ENCODE measurements around the gene IPMK.
"Not testable (repeated sequence)": the region's sequence is repeated elsewhere in the genome, so short reads cannot be mapped to it uniquely, and the experiment has no call there.

IPMK gene

DNA sequence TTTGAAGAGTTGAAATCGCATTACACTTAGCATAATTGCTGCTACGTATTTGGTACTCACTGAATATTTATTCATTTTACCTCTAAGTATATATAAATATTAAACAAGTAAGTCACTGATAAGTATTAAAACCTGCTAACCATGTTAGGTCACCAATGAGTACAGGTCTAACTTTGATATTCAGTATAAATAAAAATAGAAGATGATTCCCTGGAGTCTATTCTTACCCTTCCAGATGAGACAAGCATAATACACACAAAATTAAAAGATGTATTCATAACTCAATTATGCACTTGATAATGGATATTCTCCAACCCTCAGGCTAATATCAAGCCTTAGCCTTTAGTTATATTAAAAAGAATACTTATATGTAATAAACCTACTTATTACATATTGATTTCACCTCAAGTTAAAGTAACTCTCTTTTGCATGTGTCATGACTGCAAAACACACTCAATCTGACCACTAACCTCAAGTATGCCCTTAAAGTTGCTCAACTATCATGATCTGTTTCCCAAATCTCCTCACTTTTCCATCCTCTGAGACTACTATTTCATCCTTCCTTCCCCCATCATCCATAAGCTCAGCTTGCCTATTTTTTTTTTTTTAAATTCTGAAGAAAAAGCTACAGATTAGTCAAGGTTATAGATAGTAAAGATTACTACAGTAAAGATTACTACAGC is 46.8 kb downstream of the IPMK start:
- DNase-seq: no peak

DNA sequence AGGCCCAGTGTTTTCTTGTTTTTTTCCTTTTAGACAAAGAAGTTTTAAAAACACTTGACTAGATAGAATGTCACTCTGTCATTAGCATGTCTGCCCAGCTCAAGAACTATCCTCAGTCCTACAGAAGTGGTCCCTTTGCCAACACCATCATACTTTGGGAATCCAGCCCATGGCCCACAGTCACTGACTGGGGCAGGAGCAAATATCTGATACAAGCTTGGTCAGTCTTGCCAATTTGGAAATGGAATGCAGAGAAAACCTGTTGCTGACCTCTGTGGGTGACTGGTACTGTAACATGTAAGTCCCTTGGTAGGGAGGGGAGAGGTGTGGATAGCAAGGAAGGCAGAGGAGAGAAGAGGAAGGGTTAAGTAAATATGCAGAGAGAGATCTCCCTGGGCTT is 47.8 kb downstream of the IPMK start:
- no peak for DNase-seq

- no peak for DNase-seq
Measured at GRCh38 chr10:58217612-58218011, 50.1 kb downstream of the IPMK start.

DNA sequence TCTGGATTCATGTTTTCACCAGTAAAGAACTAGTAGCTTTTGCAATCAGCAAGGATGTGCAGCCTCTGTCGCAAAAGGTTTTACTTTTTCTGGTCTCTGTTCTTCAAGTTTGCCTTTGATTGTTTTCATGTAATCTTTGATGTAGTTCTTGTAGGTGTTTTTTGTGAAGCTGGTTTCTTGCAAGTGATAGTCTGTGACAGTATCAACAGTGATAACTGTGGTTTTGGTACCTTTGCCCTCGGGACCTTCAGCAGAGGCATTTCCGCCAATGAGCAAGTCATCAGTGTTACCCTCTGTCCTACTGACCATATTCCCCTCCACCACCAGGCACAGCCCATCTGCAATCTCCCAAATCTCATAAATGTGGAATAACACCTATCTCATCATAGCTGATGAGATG is 55.1 kb downstream of the IPMK start:
- no peak for DNase-seq

DNA sequence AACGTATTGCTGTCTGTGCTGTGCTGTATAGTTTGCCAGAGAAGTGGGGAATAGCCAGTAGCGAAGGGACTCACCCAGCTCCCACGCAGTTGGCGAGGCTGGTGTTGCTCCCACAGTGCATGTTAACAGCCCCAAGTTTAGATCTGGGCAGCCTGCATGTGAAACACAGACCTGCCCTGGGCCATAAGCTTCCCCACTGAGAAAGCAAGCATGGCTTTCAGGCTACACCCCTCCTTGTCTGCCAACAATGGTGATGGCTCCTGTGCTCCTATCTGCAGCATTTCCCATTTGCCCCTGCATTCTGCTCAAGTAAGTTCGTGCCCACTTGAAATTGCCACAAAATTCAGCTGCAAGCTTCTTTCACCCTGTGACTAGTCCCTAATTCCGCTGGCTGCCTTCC is 57.5 kb downstream of the IPMK start:
- no peak for DNase-seq

DNA sequence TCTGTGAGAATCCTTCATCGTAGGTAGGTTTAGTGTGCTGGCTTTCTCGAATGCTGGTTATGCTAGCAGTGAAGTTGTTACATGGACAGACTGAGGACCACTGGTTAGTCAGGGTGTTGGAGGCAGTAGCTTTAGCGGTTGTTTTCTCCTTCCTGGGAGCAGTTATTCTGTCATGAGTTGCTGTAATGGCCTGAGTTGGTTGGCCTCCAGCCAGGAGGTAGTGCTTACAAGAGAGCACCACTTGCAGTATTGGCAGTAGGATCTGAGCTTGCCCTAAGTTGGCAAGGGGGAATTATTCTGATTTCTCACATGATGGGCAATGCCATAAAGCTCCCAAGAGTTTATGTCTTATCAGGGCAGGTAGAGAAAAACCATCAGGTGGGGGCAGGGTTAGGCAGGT is 58.0 kb downstream of the IPMK start:
- no peak for DNase-seq

DNA sequence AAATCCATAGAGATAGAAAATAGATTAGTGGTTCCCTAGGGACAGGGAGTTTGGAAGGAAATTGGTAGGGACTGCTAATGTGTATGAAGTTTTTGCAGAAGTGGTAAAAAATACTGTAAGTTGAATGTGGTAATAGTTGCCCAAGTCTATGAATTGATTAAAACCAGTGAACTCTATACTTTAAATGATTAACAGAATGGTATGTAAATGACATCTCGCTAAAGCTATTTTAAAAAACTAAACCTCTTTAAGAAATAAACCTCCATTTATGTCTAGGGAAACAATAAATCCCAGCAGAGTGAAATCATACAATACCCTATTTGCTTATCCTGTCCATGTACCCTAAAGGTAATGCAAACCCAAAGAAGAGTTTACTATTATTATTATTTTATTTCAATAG is 61.4 kb downstream of the IPMK start:
- DNase-seq: no peak

DNA sequence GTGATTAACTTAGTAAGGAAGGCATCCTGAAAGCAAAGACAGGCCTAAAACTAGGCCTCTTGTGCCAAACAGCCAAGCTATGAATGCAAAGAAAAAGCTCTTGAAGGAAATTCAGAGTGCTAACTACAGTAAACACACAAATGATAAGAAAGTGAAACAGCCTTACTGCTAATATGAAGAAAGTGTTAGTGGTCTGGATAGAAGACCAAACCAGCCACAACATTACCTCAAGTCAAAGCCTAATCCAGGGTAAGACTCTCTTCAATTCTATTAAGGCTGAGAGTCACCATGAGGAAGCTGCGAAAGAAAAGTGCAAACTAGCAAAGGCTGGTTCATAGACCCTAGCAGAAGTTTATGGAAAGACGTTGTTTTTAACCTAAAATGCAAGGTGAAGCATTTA is 66.0 kb downstream of the IPMK start:
- DNase-seq: no peak

DNA sequence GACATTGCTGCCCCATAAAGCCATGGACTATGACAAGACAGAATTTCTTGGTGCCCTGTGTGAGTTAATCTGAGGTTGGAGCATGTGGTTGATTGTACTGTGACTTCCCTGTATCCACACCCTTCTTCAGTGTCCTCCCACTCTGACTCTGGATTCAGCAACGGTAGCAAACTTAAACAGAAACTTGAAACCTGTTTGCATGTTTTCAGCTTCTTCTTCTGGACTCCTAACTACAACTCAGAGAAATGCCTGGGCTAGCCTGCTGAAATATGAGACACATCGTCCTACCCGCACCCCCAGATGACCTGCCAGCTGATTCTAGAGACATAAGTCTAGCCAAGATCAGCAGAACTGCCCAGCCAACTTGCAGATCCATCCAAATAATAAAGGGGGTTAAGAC is 78.4 kb downstream of the IPMK start:
- DNase-seq: no peak

DNA sequence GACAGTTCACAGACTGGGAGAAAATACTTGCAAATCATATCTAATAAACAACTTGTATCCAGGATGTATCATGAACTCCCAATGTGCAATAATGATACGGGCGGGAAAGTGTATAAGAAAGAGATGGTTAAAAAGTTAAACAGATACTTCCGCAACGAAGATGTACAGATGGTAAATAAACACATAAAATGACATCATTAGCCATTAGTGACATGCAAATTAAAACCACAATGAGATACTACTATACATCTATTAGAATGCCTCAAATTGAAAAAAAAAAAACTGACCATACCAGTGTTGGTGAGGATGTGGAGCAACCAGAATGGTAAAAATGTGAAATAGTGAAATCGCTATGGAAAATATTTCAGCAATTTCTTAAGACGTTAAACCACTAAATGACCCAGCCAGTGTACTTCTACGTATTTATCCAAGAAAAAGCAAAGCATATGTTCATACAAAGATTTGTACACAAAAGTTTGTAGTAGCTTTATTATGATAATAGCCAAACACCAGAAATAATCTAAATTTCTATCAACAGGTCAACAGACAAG is 83.5 kb downstream of the IPMK start:
- DNase-seq: no peak

DNA sequence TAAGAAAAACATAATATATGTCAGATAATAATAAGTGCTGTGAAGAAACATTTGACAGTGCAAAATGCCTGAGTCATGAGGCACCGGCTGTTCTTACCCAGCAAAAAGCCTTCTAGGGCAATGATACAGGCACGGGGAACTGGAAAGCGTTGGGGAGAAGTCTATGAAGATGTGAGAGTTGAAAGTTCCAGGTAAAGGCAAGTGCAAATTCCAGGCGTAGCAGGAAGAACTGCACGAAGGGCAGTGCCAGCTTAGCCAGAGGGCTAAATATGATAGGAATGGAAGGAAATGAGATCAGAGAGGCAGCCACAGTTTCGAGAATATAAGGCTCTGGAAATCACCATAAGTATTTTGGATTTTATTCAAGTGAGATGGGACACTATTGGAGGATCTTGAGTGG is 87.0 kb downstream of the IPMK start:
- DNase-seq: no peak

DNA sequence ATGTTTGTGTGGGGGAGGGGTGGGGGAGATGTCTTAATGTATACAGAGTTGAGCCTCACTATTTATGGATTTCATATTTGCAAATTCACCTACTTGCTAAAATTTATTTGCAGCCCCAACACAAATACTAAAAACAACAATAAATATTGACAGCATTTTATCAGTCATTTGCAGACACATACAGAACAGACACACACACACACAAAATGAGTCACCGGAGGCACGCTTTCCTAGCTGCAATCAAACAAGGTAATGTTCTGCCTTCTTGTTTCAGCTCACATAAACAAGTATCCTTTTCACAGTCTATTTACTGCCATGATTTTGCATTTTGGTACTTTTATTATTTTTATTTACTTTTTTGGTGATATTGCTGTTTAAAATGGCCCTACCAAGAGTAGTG is 88.5 kb downstream of the IPMK start:
- no peak for DNase-seq

DNA sequence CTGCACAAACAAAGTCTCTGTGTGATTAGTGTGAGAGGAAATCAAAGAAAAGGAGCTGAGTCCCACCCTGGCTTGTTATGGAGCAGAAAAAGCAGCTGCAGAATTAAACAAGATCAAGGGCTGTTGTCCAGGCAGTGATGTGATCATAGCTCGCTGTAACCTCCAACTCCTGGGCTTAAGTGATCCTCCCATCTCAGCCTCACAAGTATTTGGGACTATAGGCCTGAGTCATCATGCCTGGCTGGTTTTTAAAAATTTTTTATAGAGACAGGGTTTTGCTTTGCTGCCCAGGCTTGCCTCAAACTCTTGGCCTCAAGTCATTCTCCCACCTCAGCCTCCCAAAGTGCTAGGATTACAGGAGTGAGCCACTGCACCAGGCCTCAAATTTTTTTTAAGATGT is 88.9 kb downstream of the IPMK start:
- DNase-seq: no peak

GRCh38 chr10:58177362-58177947 is 90.2 kb downstream of the IPMK start:
- DNase-seq: no peak

DNA sequence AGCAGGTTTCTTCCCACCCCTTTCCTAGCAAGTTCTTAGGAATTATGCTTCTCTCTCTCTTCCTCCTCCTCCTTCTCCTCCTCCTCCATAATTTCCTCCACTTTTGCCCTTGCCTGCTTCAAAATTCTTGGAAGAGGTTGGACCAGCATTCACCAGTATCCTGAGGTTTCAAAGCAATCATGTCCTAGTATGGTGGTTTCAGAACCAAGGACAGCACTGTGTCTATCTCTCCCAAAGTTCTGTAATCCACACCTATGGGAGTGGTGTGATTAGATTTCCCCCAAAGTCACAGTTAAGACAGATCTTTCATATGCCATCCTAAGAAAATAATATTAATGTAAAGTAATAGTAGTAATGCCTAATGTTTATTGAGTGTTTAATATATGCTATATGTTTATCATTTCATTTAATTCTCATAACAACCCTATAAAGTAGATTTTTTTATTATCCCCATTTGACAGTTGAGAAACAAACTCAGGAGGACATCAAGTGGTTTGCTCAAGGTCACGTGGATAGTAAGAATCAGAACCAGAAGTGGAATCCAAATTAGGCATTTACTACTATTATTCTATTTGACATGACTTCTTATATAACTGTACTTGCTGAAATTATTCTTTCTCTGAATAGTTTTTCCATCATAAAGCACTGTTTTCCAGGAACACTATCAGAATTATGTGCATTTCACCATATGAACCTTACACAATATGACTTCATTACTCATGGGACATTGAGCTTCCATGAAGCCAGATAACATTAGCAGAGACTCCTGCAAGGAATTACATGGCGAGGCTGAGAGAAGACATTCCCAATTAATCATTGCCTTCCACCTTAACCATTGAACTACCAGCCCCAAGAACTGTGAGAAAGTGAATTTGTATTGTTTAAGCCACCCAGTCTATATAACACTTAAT is 91.4 kb downstream of the IPMK start:
- no peak for DNase-seq

DNA sequence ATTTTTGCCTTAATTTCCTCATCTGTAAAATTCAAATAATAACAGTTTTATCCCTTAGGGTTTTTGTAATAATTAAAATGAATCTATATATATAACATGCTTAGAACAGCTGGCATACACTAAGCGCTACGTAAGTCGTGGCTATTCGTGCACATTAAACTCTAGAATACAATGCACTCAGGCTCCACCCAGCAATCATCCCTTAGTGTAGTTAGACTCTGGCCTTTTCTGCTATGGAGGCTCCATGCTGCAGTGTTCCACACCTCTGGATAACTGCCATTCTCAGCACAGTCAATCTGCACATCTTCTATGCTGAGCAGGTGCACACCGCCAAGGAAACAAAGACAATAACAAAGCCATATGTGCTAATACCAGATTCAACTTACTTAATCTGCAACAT is 92.9 kb downstream of the IPMK start:
- DNase-seq: no peak

GRCh38 chr10:58173391-58173790 is 94.3 kb downstream of the IPMK start:
- DNase-seq: no peak

- DNase-seq: no peak
Measured at GRCh38 chr10:58171146-58171545, 96.5 kb downstream of the IPMK start.

DNA sequence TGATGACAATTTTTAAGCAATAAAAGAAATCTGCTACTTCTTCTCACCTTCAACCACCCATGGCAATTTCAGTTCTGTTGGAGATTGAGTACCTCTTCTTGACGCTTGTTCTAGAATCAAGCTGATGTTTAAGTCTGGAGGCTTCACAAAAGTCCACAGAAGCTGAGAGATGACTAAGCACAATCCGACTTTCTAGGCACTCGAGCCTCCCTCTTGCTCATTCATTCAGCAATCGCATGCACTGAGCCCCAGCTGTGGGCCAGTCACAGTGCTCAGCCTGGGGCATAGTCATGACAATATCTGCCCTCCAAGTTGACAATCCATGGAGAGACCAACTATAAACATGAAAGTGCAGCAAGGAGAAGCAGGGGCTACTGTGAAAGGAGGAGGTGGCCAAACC is 103.2 kb downstream of the IPMK start:
- DNase-seq: no peak

- no peak for DNase-seq
Measured at GRCh38 chr10:58158806-58159205, 108.9 kb downstream of the IPMK start.

DNA sequence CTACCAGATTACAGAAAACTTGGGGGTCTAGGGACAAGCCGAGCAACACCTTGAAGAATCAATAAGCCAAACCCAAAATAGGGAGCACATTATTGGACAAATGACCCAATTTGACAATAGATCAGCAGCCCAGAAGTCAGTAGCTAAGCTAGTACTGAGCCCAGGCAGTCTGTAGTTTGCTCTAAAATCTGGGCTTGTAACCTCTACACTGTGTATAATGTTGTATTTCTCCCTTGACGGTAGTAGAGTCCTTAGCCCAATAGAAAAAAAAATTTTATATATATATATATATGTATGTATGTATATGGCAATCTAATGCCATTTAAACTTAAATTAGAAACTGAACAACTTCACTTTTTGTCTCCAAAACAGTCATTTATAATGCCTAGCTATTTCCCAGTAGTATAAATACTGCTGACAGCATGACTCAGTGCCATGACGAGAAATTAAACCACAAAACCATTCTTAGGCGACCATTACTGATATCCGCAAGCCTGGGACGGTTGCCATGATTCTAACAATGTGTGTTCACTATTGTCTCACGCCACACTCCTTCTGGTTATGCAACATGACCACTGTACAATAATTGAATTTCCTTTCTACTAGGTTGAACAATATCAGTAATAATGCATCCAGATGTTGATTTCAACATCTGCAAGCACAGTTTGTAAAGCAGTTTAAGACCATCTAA is 110.5 kb downstream of the IPMK start:
- DNase-seq: no peak

DNA sequence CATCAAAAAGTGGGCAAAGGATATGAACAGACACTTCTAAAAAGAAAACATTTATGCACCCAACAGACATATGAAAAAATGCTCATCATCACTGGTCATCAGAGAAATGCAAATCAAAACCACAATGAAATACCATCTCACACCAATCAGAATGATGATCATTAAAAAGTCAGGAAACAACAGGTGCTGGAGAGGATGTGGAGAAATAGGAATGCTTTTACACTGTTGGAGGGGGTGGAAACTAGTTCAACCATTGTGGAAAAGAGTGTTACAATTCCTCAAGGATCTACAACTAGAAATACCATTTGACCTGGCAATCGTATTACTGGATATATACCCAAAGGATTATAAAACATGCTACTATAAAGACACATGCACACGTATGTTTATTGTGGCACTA is 111.8 kb downstream of the IPMK start:
- not testable (repeated sequence) for DNase-seq

DNA sequence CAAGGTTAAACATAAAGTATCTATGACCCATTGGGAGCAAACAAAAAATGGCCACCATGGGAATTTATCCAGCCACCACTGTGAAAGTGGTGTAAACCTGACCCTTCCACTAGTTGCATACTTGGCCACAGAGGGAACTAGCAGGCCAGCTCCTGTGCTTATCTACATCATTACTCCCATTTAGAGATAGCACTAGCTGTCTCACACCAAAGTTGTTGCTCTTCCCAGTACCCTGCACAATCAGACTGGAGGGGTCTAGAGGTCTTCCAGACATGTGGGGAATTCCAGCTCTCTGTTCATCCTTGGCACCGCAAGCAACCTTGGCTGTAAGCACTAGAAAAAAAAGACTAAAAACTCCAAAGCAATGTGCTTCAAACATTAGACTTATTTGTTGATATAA is 113.9 kb downstream of the IPMK start:
- DNase-seq: no peak
